SK-N-SH (cell line): Measurements from ENCODE around the gene KLHL35. TPM values are rescaled to one million over a fixed set of nuclear protein-coding genes. Genes with fewer than 3 reads are reported as not detected.

Source experiments
- CTCF ChIA-PET: fragments of 300-600, 350-600 bp; formaldehyde crosslinking; extraction: SDS; loops from one replicate; lab custom pipeline; 2021; lab: Yijun Ruan, JAX
- POLR2A ChIA-PET: fragments of 350-600 bp; sonication (Branson Sonifier 250); formaldehyde crosslinking; extraction: SDS; loops from one replicate; lab custom pipeline; 2020; ENCODE audit warnings: antibody characterized with exemption, inconsistent platforms; lab: Yijun Ruan, JAX
- DNase-seq: peaks from one replicate; pipeline ENCODE4 v3.0.0; 2012
- H2AFZ ChIP-seq: fragments of 200-600 bp; sonication (generic); 2 replicates; pipeline ENCODE4 v1.8.1; 2016; ENCODE audit warnings: antibody characterized with exemption, mild to moderate bottlenecking, low read depth
- H3F3A ChIP-seq: fragments of 200-600 bp; sonication (generic); replicated peaks from 2 replicates; pipeline ENCODE3; 2016; ENCODE audit warnings: antibody characterized with exemption, mild to moderate bottlenecking; ENCODE audit not compliant: insufficient read depth
- H3K27ac ChIP-seq, 2 experiments: fragments of 200-500 bp in 1 of 2; fragments of 200-600 bp in 1 of 2; sonication (Bioruptor generic) in 1 of 2; sonication (generic), shearing (Covaris generic) in 1 of 2; 2 replicates each; pipeline versions ENCODE4 v1.5.1 to v1.6.1; 2014 to 2016; ENCODE audit warnings: low read depth in 2 of 2, inconsistent platforms in 1 of 2, low read length in 1 of 2, mild to moderate bottlenecking in 1 of 2, mixed read lengths in 1 of 2
- H3K27me3 ChIP-seq: fragments of 200-600 bp; sonication (generic), shearing (Covaris generic); 2 replicates; pipeline ENCODE4 v1.6.1; 2016; ENCODE audit warnings: mixed run types; ENCODE audit not compliant: insufficient read depth
- H3K36me3 ChIP-seq, 2 experiments: fragments of 200-500 bp in 1 of 2; fragments of 200-600 bp in 1 of 2; sonication (Bioruptor generic) in 1 of 2; sonication (generic) in 1 of 2; replicated peaks in 1 of 2; 2 replicates each; pipeline versions ENCODE3 to v1.5.1; 2014 to 2016; ENCODE audit warnings: low read length in 1 of 2, mild to moderate bottlenecking in 1 of 2; ENCODE audit not compliant: insufficient read depth in 2 of 2, control insufficient read depth in 1 of 2
- H3K4me1 ChIP-seq, 2 experiments: fragments of 200-500 bp in 1 of 2; fragments of 200-600 bp in 1 of 2; sonication (Bioruptor generic) in 1 of 2; sonication (generic), shearing (Covaris generic) in 1 of 2; 2 replicates each; pipeline versions ENCODE4 v1.5.1 to v1.6.1; 2014 to 2016; ENCODE audit warnings: low read depth in 1 of 2, low read length in 1 of 2, mixed run types in 1 of 2; ENCODE audit not compliant: insufficient read depth in 2 of 2, control insufficient read depth in 1 of 2
- H3K4me2 ChIP-seq: fragments of 200-600 bp; sonication (generic), shearing (Covaris generic); 2 replicates; pipeline ENCODE4 v1.6.1; 2017; ENCODE audit warnings: mixed run types
- H3K4me3 ChIP-seq, 2 experiments: fragments of 200-500 bp in 1 of 2; fragments of 200-600 bp in 1 of 2; sonication (Bioruptor generic) in 1 of 2; sonication (generic), shearing (Covaris generic) in 1 of 2; 2 replicates each; pipeline versions ENCODE4 v1.5.1 to v1.8.1; 2014 to 2016; ENCODE audit warnings: low read depth in 2 of 2, inconsistent platforms in 1 of 2, low read length in 1 of 2, mild to moderate bottlenecking in 1 of 2, mixed read lengths in 1 of 2, moderate library complexity in 1 of 2
- H3K79me2 ChIP-seq: fragments of 200-600 bp; sonication (generic); 2 replicates; pipeline ENCODE4 v1.8.1; 2017; ENCODE audit warnings: mild to moderate bottlenecking; ENCODE audit not compliant: insufficient read depth
- H3K9ac ChIP-seq: fragments of 200-600 bp; sonication (generic); 2 replicates; pipeline ENCODE4 v1.6.1; 2017; ENCODE audit warnings: mixed run types
- H3K9me2 ChIP-seq: fragments of 200-600 bp; sonication (generic); 2 replicates; pipeline ENCODE4 v1.6.1; 2017; ENCODE audit warnings: mixed run types
- H3K9me3 ChIP-seq: fragments of 200-600 bp; sonication (generic); 2 replicates; pipeline ENCODE4 v1.6.1; 2017; ENCODE audit warnings: mixed run types, mild to moderate bottlenecking, moderate library complexity
- H4K20me1 ChIP-seq: fragments of 200-600 bp; sonication (generic); 2 replicates; pipeline ENCODE4 v1.6.1; 2017; ENCODE audit warnings: mild to moderate bottlenecking, mixed run types; ENCODE audit not compliant: insufficient read depth
- ELF1 ChIP-seq: IDR thresholded peaks from 2 replicates; pipeline ENCODE4 v1.4.0; 2012
- FOSL2 ChIP-seq: IDR thresholded peaks from 2 replicates; pipeline ENCODE4 v1.4.0; 2012; ENCODE audit warnings: low read depth, mild to moderate bottlenecking, moderate library complexity, borderline replicate concordance
- FOXJ3 ChIP-seq: sonication (generic); formaldehyde crosslinking; IDR thresholded peaks from 2 replicates; pipeline ENCODE4 v1.5.1; 2020; ENCODE audit warnings: mild to moderate bottlenecking, missing genetic modification reagents
- JUND ChIP-seq: IDR thresholded peaks from 2 replicates; pipeline ENCODE4 v1.4.0; 2012
- MEF2A ChIP-seq: IDR thresholded peaks from 2 replicates; pipeline ENCODE4 v1.4.0; 2012; ENCODE audit warnings: low read depth, borderline replicate concordance
- MXI1 ChIP-seq: IDR thresholded peaks from 2 replicates; pipeline ENCODE4 v1.6.1; 2012; ENCODE audit warnings: mild to moderate bottlenecking, low read depth, low read length, improper control_type of control experiment
- NFIC ChIP-seq: IDR thresholded peaks from 2 replicates; pipeline ENCODE4 v1.4.0; 2012; ENCODE audit warnings: borderline replicate concordance
- POLR2AphosphoS5 ChIP-seq: IDR thresholded peaks from 2 replicates; pipeline ENCODE4 v1.6.1; 2012; ENCODE audit warnings: low read depth, low read length
- RXRA ChIP-seq: IDR thresholded peaks from 2 replicates; pipeline ENCODE4 v1.4.0; 2012; ENCODE audit warnings: low read depth, mild to moderate bottlenecking, borderline replicate concordance
- SIN3A ChIP-seq: IDR thresholded peaks from 2 replicates; pipeline ENCODE4 v1.6.1; 2012; ENCODE audit warnings: low read depth, mild to moderate bottlenecking, low read length, moderate library complexity, borderline replicate concordance
- WGBS: methylation state at CpG from one replicate; pipeline ENCODE4 v1.1.6; 2017; ENCODE audit warnings: low lambda C conversion rate; 5-methylcytosine and 5-hydroxymethylcytosine counted together
- polyA plus RNA-seq, 3 experiments: library from polyadenylated mRNA; depleted of rRNA; stranded (reverse); fragments of >200 nt; gene quantifications; 2 replicates each; pipeline ENCODE4 v1.2.3, GENCODE V29; 2012
- TF ChIP-seq, protein P1 (sequence below): IDR thresholded peaks from 2 replicates; pipeline ENCODE4; 2012
- TF ChIP-seq, protein P2 (sequence below): IDR thresholded peaks from 2 replicates; pipeline ENCODE4 v1.4.0; 2012; ENCODE audit warnings: low read depth, borderline replicate concordance
- TF ChIP-seq, protein P3 (sequence below): fragments of 150-350 bp; IDR thresholded peaks from 2 replicates; pipeline ENCODE4 v1.6.1; 2017; ENCODE audit warnings: antibody characterized with exemption, low read length, low read depth, borderline replicate concordance
- TF ChIP-seq, protein P4 (sequence below): fragments of 200-600 bp; sonication (generic); IDR thresholded peaks from 2 replicates; pipeline ENCODE4 v1.6.1; 2017; ENCODE audit warnings: antibody characterized with exemption, mild to moderate bottlenecking, moderate library complexity
- TF ChIP-seq, protein P5 (sequence below): IDR thresholded peaks from 2 replicates; pipeline ENCODE4 v1.6.1; 2012; ENCODE audit warnings: mild to moderate bottlenecking, low read depth, low read length, moderate library complexity
- TF ChIP-seq, protein P6 (sequence below): fragments of 150-350 bp; IDR thresholded peaks from 2 replicates; pipeline ENCODE4 v1.6.1; 2016; ENCODE audit warnings: mild to moderate bottlenecking, low read depth, low read length

The KLHL35 gene
- polyA plus RNA-seq, 1 of the 3 experiments (the other 2 are of a cell fraction), result 1.7 TPM

DNA sequence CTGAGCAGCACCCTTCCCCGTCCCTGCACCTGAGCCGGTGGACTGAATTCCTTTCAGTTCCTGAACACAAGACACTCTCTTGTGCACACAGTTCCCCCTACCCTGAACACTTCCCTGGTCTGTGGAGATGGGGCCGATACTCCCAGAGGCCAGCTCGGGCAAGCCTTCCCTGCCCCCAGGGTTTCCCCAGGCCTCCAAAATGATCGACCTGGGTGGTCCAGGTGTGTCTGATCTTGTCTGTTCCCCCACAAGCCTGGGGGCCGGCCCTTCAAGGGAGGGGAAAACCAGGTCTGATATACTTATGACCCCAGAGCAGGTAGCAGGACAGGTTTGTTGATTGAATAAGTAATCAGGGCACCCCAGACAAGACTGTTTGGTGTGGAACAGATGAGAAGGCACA is 40.7 kb upstream of the KLHL35 start:
- Histone ChIP-seq H3F3A (peaks cover 2% of the 10 kb centered on the region), H3K9me2 (no peaks in the 10 kb centered on the region), H3K4me1 (peaks cover 14 to 37% of the 10 kb centered on the region in 2 experiments), H2AFZ (no peak overlapping the region), H3K79me2 (no peaks in the 10 kb centered on the region), H3K4me2 (no peak overlapping the region), H3K36me3 (no peaks in the 10 kb centered on the region), H4K20me1 (no peaks in the 10 kb centered on the region), H3K27ac (no peak overlapping the region), H3K9me3 (no peaks in the 10 kb centered on the region), H3K27me3 (no peaks in the 10 kb centered on the region), H3K4me3 (no peak overlapping the region), H3K9ac (no peak overlapping the region)
- DNase-seq, result no peak
- CTCF ChIA-PET, result interaction anchor here (0.9 to 1.2 kb wide), 2 partner anchors 23 to 28 kb away, joined by 3 read pairs; no protein-coding TSS in a partner anchor
- 91% methylated on average over 5 of the region's 6 CpGs for WGBS
- TF ChIP-seq SIN3A (no peak), POLR2AphosphoS5 (no peak), NFIC (no peak), JUND (no peak), ELF1 (no peak)
- TF ChIP-seq, protein P1, sequence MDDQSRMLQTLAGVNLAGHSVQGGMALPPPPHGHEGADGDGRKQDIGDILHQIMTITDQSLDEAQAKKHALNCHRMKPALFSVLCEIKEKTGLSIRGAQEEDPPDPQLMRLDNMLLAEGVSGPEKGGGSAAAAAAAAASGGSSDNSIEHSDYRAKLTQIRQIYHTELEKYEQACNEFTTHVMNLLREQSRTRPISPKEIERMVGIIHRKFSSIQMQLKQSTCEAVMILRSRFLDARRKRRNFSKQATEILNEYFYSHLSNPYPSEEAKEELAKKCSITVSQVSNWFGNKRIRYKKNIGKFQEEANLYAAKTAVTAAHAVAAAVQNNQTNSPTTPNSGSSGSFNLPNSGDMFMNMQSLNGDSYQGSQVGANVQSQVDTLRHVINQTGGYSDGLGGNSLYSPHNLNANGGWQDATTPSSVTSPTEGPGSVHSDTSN, result no peak
- TF ChIP-seq, protein P2, sequence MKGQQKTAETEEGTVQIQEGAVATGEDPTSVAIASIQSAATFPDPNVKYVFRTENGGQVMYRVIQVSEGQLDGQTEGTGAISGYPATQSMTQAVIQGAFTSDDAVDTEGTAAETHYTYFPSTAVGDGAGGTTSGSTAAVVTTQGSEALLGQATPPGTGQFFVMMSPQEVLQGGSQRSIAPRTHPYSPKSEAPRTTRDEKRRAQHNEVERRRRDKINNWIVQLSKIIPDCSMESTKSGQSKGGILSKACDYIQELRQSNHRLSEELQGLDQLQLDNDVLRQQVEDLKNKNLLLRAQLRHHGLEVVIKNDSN, result no peak
- POLR2A ChIA-PET, result no interaction called here

DNA sequence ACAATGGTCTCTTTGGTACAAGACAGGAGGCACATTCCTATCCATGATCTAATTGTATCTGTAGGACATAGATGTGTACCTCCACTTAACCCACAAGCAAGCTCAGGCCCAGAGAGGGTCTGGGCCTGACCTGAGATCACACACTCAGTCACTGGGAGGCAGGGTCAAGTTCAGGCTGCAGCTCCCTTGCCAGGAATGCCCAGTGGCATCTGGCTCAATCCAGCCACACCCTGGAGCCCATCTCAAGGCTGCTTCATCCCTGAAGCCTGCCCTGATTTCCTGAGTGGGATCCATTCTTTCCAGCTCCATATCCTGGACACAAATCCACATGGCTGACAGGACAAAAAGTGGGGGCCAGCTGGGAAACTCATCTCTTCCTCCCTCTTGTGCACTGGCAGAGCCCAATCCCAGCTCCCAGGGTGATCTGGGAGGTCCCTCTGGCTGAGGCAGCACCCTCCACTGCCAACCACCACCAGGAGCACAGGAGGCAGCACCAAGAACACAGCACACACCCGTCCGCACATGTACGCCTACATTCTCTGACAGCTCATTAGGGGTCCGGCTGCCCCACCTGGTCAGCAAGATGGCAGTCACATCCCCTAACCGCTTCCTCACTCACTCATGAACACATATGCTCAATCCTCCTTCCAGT is 39.2 kb upstream of the KLHL35 start:
- H3K27me3 ChIP-seq, result no peaks in the 10 kb centered on the region
- DNase-seq, result no peak
- POLR2A ChIA-PET, result no interaction called here
- H3K27ac ChIP-seq, result no peak overlapping the region
- H3K4me1 ChIP-seq, result peaks cover 14 to 51% of the 10 kb centered on the region in 2 experiments
- no peak overlapping the region for H3K9ac ChIP-seq
- WGBS, result 94% methylated on average over 5 of the region's 5 CpGs
- no peaks in the 10 kb centered on the region for H3K79me2 ChIP-seq
- H3K4me3 ChIP-seq, result no peak overlapping the region
- H2AFZ ChIP-seq, result no peak overlapping the region
- H4K20me1 ChIP-seq, result no peaks in the 10 kb centered on the region
- peaks cover 2% of the 10 kb centered on the region for H3F3A ChIP-seq
- H3K4me2 ChIP-seq, result no peak overlapping the region
- no peaks in the 10 kb centered on the region for H3K9me2 ChIP-seq
- no peaks in the 10 kb centered on the region for H3K9me3 ChIP-seq
- no peaks in the 10 kb centered on the region for H3K36me3 ChIP-seq
- CTCF ChIA-PET, result interaction anchor here (0.6 to 2.5 kb wide), 13 partner anchors 8 to 84 kb away, joined by 3 to 11 read pairs (median 3); no protein-coding TSS in a partner anchor
- TF ChIP-seq SIN3A (no peak), FOXJ3 (no peak), POLR2AphosphoS5 (no peak), MEF2A (no peak), NFIC (no peak), MXI1 (no peak), RXRA (no peak), FOSL2 (no peak)
- TF ChIP-seq, protein P3, sequence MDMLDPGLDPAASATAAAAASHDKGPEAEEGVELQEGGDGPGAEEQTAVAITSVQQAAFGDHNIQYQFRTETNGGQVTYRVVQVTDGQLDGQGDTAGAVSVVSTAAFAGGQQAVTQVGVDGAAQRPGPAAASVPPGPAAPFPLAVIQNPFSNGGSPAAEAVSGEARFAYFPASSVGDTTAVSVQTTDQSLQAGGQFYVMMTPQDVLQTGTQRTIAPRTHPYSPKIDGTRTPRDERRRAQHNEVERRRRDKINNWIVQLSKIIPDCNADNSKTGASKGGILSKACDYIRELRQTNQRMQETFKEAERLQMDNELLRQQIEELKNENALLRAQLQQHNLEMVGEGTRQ, result no peak
- TF ChIP-seq, protein P4, sequence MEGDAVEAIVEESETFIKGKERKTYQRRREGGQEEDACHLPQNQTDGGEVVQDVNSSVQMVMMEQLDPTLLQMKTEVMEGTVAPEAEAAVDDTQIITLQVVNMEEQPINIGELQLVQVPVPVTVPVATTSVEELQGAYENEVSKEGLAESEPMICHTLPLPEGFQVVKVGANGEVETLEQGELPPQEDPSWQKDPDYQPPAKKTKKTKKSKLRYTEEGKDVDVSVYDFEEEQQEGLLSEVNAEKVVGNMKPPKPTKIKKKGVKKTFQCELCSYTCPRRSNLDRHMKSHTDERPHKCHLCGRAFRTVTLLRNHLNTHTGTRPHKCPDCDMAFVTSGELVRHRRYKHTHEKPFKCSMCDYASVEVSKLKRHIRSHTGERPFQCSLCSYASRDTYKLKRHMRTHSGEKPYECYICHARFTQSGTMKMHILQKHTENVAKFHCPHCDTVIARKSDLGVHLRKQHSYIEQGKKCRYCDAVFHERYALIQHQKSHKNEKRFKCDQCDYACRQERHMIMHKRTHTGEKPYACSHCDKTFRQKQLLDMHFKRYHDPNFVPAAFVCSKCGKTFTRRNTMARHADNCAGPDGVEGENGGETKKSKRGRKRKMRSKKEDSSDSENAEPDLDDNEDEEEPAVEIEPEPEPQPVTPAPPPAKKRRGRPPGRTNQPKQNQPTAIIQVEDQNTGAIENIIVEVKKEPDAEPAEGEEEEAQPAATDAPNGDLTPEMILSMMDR, result no peak
- TF ChIP-seq, protein P5, sequence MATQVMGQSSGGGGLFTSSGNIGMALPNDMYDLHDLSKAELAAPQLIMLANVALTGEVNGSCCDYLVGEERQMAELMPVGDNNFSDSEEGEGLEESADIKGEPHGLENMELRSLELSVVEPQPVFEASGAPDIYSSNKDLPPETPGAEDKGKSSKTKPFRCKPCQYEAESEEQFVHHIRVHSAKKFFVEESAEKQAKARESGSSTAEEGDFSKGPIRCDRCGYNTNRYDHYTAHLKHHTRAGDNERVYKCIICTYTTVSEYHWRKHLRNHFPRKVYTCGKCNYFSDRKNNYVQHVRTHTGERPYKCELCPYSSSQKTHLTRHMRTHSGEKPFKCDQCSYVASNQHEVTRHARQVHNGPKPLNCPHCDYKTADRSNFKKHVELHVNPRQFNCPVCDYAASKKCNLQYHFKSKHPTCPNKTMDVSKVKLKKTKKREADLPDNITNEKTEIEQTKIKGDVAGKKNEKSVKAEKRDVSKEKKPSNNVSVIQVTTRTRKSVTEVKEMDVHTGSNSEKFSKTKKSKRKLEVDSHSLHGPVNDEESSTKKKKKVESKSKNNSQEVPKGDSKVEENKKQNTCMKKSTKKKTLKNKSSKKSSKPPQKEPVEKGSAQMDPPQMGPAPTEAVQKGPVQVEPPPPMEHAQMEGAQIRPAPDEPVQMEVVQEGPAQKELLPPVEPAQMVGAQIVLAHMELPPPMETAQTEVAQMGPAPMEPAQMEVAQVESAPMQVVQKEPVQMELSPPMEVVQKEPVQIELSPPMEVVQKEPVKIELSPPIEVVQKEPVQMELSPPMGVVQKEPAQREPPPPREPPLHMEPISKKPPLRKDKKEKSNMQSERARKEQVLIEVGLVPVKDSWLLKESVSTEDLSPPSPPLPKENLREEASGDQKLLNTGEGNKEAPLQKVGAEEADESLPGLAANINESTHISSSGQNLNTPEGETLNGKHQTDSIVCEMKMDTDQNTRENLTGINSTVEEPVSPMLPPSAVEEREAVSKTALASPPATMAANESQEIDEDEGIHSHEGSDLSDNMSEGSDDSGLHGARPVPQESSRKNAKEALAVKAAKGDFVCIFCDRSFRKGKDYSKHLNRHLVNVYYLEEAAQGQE, result no peak
- TF ChIP-seq, protein P6, sequence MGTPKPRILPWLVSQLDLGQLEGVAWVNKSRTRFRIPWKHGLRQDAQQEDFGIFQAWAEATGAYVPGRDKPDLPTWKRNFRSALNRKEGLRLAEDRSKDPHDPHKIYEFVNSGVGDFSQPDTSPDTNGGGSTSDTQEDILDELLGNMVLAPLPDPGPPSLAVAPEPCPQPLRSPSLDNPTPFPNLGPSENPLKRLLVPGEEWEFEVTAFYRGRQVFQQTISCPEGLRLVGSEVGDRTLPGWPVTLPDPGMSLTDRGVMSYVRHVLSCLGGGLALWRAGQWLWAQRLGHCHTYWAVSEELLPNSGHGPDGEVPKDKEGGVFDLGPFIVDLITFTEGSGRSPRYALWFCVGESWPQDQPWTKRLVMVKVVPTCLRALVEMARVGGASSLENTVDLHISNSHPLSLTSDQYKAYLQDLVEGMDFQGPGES, result no peak
